HK-2 (cell line): Measurements from ENCODE around the gene ERC1.
"Not testable (repeated sequence)": the region's sequence is repeated elsewhere in the genome, so short reads cannot be mapped to it uniquely, and the experiment has no call there.

Experiments
- DNase-seq: peaks from one replicate; pipeline ENCODE4 v3.0.0-alpha.2; 2018; ENCODE audit not compliant: unreplicated experiment

Gene ERC1

DNA sequence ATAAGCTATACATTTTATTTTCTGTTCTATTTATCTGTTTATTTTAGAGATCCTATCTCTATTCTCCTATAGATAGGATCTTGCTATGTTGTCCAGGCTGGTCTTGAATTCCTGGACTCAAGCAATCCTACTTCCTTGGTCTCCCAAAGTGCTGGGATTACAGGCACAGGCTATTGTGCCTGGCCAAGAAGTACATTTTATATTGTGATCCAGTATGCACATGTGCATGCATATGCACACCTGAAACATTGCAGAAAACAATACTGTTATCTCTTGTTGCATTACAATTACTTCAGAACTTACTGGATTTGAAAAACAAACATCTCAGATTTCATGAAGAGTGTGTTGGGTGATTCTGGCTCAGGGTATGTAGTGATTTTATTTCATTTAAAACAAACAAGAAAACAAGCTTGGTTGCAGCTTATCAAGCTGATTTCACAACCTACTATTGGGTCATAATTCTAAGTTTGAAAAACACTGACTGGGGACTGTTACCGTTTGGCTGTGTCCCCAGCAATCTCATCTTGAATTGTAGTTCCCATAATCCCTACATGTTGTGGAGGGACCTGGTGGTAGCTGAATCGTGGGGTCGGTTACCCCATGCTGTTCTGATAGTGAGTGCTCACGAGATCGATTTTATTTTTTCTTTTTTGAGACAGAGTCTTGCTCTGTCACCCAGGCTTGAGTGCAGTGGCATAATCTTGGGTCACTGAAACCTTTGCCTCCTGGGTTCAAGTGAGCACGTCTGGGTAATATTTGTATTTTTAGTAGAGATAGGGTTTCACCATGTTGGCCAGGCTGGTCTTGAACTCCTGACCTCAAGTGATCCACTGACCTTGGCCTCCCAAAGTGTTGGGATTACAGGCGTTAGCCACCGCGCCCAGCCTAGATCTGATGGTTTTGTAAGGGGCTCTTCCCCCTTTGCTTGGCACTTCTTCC lies 31.3 kb downstream of the ERC1 start:
- DNase-seq, result no peak

GRCh38 chr12:1030779-1031178 lies 39.8 kb downstream of the ERC1 start:
- DNase-seq, result no peak

DNA sequence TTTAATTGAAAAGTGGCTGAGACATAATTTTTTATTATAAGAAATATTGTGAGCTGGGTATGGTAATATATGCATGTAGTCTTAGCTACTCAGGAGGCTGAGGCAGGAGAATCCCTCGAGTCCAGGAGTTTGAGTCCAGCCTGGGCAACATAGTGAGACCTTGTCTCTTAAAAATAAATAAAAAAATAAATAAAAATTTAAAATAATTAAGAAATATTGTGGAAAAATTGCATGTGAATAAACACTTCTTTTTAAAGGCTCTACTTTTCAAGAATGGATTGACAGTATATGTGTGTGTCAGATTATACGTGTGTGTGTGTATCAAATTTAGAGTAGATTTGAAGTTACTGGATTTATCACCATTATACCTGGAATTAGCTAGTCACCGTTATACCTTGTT lies 43.2 kb downstream of the ERC1 start:
- no peak for DNase-seq

- no peak for DNase-seq
Measured at GRCh38 chr12:1034751-1035457, 43.9 kb downstream of the ERC1 start.

GRCh38 chr12:1041478-1041877 lies 50.5 kb downstream of the ERC1 start:
- no peak for DNase-seq

DNA sequence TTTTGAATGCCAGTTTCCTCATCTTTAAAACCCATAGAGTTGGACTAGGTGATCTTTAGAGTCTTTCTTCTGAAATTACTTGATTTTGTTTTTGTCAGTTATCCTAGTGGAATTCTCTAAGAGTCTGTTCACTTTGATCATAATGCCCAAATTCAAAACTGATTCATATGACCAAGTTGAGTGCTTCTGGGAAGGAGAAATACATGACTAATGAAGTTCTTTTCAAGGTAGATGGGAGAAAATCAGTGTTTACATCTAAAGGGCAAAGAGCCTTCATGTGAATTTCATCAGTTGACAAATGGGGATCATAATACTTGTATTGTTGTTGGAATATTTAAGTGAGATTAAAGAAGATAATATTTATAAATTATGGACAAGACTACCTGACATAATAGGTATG lies 53.2 kb downstream of the ERC1 start:
- DNase-seq, result no peak

GRCh38 chr12:1044696-1045095 lies 53.7 kb downstream of the ERC1 start:
- no peak for DNase-seq

DNA sequence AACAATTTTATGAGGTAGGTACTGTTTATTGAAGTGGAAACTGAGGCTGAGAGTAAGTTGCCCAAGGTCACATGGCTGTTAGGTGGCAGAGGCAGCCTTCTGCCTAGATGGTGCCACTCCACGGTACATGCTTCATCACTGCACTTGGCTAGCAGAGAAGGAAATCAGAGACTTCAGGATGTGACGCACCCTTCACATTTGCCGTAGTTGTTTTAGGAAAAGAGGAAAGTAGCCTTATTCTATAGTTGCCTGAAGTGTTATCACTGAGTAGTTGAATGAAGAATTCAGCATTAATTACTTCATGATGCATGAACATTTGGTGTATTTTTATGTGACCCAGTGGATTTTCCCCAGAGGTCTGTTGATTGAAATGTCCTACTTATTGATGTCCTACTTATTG lies 55.7 kb downstream of the ERC1 start:
- no peak for DNase-seq

GRCh38 chr12:1047898-1048660 lies 57.1 kb downstream of the ERC1 start:
- DNase-seq, result no peak

DNA sequence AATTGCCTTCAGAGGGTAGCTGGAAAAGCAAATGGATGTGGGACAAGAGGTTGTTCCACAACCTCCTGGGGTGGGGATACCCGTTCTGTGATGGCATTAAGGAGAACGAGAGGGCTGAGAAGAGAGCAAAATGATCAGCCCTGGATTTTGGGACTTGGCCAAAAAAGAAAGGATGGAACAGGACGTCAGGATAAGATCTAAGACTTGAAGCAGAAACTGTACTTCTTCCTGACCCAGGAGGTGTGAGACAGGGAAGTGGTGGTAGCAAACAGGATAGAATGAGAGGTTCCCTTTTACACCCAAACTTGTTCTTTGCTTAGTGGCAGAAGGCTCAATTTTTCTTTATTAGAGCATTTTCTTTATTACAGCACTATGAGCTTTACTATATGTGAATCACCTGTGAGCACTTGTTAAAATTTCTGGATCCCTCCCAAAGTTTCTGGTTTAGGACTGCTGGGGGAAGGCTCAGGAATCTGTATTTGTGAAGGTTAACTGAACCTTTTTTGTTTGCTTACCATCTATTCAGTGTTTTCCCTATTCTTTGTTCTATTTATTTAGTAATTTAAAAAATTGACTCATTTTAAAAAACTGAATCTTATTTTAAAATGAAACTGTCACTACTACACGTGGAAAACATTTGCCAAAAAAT lies 59.2 kb downstream of the ERC1 start:
- no peak for DNase-seq

- not testable (repeated sequence) for DNase-seq
Measured at GRCh38 chr12:1051672-1052071, 60.6 kb downstream of the ERC1 start.

GRCh38 chr12:1053690-1054089 lies 62.7 kb downstream of the ERC1 start:
- DNase-seq, result no peak

DNA sequence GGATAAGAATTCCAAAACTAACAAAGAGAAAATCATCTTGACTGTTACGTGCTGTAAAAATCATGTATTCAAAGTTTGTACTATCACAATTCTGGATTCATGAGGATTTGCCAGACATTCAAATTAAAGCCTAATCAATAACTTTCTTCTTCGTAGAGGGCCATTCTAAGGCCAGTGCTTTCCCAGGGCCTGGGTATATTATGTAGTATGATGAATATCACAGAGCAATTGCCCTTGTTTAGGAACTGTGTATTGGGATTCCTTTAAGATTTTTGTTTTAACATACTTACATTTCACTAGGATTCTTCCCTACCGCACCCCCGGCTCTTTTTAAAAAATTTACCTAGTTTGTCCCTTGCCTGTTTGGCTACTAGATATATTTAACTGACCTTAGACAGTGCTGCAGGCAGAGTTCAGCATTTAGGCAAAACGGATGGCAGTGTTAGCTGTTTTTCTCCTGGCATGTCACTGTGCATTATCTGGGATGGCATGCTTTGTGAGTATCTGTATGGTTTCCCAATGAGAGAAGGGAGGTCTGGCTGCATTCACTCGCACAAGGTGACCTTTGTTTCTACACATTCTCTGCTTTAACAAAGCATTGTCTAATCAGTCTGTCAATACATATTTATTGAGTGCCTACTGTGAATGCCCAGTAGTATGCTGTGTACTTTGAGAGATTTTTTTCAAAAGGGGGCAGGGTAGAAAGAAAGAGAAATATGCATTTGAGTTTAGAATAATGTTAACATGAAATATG lies 63.3 kb downstream of the ERC1 start:
- no peak for DNase-seq

DNA sequence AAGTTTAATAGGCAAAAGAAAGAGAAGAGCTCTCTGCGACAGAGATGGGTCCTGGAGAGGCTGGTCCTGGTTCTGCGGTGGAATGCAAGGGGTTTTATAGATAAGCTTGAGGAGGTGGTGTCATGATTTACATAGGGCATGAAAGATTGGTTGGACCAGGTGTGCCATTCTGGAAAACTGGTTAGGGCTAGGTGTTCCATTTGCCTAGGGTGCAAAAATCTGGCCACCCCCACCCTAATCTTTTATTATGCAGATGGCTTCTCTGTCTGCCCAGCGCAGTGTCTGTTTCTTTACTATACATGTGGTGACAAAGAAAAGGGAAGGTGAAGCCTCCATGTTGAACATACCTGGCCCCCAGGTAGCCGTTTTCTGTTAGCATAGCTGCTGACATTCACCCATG lies 65.4 kb downstream of the ERC1 start:
- no peak for DNase-seq

- DNase-seq, result no peak
Measured at GRCh38 chr12:1058423-1058822, 67.4 kb downstream of the ERC1 start.

GRCh38 chr12:1059162-1059561 lies 68.1 kb downstream of the ERC1 start:
- DNase-seq, result no peak

GRCh38 chr12:1063852-1064251 lies 72.8 kb downstream of the ERC1 start:
- DNase-seq, result no peak

DNA sequence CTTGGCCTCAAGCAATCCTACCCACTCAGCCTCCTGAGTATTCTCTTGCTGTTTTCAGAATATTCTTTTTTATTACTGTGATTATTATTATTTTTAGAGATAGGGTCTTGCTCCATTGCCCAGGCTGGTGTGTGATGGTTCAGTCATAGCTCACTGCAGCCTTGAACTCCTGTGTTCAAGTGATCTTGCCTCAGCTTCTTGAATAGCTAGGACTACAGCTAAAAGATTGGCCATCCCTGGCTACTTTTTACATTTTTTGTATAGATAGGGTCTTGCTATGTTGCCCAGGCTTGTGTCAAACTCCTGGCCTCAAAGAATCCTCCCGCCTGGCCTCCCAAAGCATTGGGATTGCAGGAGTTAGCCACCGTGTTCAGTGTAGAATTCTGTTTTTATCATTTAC lies 73.3 kb downstream of the ERC1 start:
- DNase-seq, result no peak

DNA sequence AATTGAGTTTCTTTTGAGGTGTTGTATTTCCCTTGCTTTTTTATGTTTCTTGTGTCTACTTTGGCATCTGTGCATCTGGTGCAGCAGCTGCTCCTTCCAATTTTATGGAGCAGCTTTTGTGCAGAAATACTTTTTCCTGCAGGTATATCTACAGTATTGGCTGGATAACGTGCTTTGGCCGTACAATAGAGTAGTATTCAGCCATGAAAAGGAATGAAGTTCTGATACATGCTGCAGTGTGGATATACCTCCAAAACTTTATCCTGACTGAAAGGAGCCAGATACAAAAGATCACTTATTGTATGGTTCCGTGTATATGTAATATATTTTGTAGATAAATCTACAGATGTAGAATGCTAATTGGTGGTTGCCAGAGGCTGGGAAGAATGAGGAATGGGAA lies 74.6 kb downstream of the ERC1 start:
- DNase-seq, result no peak

DNA sequence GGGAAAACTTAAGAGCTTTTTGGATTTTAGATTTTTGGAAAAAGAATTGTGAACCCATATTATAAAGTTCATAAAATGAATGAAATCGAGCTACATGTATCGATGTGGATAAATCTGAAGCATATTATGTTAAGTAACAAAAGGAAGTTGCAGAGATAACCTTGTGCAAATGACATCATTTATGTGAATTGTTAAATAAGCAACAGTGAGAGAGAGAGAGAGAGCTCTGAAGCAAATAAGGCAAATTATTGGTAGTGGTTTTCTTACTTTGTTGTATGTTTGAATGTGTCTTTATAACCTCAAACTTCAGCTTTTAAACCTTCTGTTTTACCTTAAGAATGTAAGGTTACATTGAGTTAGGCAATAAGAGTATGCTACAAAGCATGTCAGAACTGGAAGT lies 78.8 kb downstream of the ERC1 start:
- DNase-seq, result no peak

DNA sequence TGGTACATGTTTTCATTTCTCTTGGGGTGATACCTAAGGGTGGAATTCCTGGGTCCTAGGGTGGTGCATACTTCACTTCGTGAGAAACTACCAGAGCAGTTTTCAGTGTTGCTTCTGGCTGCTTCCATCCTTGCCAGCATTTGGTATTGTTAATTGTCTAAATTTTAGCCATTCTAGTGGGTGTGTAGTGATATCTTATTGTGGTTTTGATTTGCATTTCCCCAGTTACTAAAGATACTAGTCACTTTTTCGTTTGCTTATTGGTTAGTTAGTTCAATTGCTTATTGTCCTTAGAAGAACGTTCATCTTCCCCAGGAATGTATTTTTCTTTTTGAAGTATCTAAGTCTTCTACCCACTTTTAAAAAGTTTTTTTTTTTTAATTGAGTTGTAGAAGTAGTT lies 80.2 kb downstream of the ERC1 start:
- DNase-seq, result no peak
